Hematopoietic multipotent progenitor cell treated with erythropoietin and hydrocortisone succinate and interleukin-3 and kit ligand, for 8 days (in vitro differentiated cells): Measurements from ENCODE around the gene TIMM44.

Source experiments
- DNase-seq: peaks from one replicate; pipeline ENCODE4 v3.0.0-alpha.2; 2015

TIMM44 gene

GRCh38 chr19:7894612-7895309 lies 48.7 kb downstream of the TIMM44 start:
- no peak for DNase-seq

DNA sequence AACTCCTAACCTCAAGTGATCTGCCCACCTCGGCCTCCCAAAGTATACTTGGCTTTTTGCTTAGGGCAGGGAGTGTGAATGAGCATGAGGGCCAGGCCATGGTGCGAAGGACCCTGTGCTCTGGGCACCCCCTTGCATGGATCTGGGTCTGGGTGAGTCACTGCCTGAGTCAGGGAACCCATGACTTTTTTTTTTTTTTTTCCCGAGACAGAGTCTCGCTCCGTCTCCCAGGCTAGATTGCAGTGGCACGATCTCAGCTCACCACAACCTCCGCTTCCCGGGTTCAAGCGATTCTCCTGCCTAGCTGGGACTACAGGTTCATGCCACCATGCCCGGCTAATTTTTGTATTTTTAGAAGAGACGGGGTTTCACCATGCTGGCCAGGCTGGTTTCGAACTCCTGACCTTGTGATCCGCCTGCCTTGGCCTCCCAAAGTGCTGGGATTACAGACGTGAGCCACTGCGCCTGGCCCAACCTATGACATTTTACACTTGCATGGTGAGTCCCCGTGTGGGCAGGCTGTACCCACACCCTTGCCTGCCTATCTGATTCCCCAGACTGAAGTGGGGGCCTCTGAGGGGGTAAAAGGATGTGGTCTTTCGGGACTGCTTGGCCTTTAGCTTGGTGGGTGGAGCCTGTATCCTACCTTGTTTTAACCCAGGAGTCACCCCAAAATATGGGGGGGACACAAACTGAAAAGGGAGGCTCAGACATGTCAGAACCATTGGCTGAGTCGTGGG lies 49.9 kb downstream of the TIMM44 start:
- peak; percentile 36 for DNase-seq

GRCh38 chr19:7888826-7889217 lies 54.6 kb downstream of the TIMM44 start:
- DNase-seq = no peak

GRCh38 chr19:7888145-7888825 lies 55.2 kb downstream of the TIMM44 start, which contains the start of gene LRRC8E:
LRRC8E (plus strand) TSS chr19:7888510; CDS start chr19:7895604, 7,094 bp downstream.
- peak; percentile 14 for DNase-seq

DNA sequence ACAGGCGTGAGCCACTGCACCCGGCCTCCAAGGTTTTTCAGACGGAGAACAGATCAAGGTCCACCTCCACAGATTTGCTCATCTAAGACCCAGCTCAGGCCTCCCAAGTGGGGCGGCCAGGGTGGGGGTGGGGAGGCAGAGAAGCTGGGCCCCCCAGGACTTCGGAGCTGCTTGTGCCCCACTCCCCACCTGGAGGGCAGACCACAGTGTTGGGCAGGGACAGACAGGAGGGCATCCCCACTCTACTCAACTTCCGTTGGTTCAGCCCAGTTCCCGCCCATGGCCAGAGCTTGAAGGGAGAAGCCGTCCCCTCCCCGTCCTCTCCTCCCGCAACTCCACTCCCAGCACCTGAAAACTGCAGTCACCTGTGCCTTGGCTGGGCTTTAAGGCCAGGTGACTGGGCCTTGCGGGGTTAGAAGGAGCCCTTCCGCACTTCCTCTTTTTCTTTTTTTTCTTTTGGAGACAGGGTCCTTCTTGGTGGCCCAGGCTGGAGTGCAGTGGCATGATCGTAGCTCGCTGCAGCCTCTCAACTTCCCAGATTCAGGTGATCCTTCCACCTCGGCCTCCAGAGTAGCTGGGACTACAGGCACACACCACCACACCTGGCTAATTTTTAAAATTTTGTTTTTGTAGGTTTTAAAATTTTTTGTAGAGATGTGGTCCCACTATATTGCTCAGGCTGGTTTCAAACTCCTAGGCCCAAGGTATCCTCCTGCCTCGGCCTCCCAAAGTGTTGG lies 55.9 kb downstream of the TIMM44 start:
- DNase-seq = no peak

GRCh38 chr19:7885818-7886217 lies 57.6 kb downstream of the TIMM44 start:
- DNase-seq = no peak

- no peak for DNase-seq
Measured at GRCh38 chr19:7883796-7884570, 59.5 kb downstream of the TIMM44 start.

- no peak for DNase-seq
Measured at GRCh38 chr19:7883105-7883504, 60.4 kb downstream of the TIMM44 start.

DNA sequence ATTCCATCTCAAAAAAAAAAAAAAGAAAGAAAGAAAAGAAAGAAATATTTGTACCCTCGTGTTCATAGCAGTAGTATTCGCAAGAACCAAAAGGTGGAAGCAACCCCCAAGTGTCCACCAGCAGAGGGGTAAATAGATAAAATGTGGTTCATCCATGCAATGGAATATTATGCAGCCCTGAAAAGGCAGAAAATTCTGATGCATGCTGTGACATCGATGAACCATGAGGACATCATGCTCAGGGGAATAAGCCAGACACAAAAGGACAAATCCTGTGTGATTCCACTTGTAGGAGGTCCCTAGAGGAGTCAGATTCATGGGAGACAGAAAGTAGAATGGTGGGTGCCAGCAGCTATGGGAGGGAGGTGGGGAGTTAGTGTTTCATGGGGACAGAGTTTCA lies 61.6 kb downstream of the TIMM44 start:
- DNase-seq = no peak

DNA sequence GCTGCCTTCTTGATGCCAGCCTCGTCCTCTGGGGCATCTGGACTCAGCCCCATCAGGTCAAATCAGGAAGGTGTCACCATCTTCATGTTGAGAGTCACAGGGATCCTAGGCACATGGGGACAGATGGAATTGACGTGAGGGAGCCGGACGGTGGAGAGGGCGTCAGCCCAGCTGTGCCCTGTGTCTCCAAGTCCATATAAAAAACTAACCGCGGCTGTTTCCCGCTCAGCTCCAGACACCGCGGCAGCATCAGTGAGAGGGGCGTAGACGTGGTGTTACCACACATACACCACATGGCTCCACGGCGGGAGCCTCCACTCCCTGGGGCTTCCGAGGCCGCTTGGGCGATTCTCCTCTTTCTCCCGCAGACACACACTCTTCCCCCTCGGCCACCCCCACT lies 63.6 kb downstream of the TIMM44 start:
- DNase-seq = no peak

GRCh38 chr19:7879111-7879807 lies 64.2 kb downstream of the TIMM44 start:
- no peak for DNase-seq

DNA sequence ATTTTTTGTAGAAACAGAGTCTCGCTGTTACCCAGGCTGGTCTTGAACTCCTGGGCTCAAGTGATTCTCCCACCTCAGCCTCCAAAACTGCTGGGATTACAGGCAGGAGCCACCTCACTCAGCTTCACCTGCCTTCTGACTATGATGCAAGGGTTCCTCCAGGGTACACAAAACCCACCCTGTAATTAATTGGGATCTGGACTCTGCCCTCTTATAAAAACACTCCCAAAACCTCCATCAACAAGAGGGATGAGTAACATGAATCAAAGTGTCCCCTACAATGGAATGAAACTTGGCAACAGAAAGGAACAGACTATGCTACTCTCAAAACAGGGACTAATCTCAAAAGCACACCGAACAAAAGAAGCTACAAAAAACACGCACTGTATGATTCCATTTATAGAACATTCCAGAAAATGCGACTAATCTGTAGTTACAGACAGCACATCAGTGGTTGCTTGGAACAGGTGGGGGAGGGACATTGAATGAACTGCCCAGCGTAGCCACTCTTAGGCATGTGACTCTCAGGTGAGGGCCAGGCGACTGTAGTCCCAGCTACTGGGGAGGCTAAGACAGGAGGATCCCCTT lies 66.1 kb downstream of the TIMM44 start:
- DNase-seq = no peak
